ENCODE data around the gene TBCD. TPM values are rescaled to one million over a fixed set of nuclear protein-coding genes. Genes with fewer than 3 reads are reported as not detected.

The TBCD gene
- total RNA-seq, 2 experiments from 2014 or later: 87.8 to 145 TPM

DNA sequence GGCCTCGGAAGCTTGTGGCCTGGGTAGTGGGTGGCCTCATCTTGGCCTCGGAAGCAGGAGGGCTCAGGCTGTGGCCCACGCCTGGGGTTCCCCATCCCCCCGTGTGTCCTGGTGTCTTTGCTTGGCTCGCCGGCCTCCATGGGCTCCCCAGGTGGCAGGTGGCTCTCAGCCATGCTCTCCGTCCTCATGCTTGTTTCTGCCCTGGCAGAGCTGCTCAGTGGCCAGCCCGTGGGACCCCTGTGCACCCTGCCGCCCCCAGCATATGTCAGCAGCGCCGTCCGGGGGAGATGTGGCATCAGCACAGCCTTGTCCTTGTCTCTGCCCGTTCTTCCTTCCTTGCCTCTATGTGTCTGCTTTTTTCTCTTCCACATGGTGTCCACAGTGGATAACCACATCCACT lies 38.5 kb downstream of the TBCD start:
- intact Hi-C loops (cut with micrococcal nuclease; ENCODE audit: unreplicated experiment): no loop called here
- Histone ChIP-seq H3K4me1 (ENCODE audit: insufficient read depth, low read length, poor library complexity, severe bottlenecking) (peaks cover 37% of the 10 kb centered on the region), H3K27ac (ENCODE audit: low read depth, low read length, poor library complexity, severe bottlenecking) (no peak overlapping the region), H2AFZ (ENCODE audit: low read length) (no peak overlapping the region), H4K20me1 (ENCODE audit: insufficient read depth, low read length) (no peaks in the 10 kb centered on the region), H3K4me2 (ENCODE audit: low read length) (no peak overlapping the region), H3K4me3 (ENCODE audit: low read depth, low read length, poor library complexity, severe bottlenecking) (no peak overlapping the region), H3K9me2 (ENCODE audit: insufficient read depth, low read length) (no peaks in the 10 kb centered on the region), H3K36me3 (ENCODE audit: insufficient read depth, low read length) (peaks cover 55% of the 10 kb centered on the region), H3K9me3 (ENCODE audit: low read length) (no peaks in the 10 kb centered on the region), H3K79me2 (ENCODE audit: insufficient read depth, low read depth, low read length) (peaks cover 4% of the 10 kb centered on the region; the same call in 1 of the 2 replicates)
- DNase-seq (ENCODE audit: low spot score): no peak
- ChIA-PET POLR2A (interaction anchor here (0.7 kb wide), 1 partner anchor 109 kb away, joined by 3 read pairs; no protein-coding TSS in a partner anchor), CTCF (ENCODE audit: unreplicated experiment) (no interaction called here)
- no TSS peak for BruUV-seq (replicated peaks)
- TF ChIP-seq EZH2phosphoT487 (IDR thresholded peaks at IDR 0.05; ENCODE audit: borderline replicate concordance, low read depth, low read length): no peak
- TF ChIP-seq, protein P1, sequence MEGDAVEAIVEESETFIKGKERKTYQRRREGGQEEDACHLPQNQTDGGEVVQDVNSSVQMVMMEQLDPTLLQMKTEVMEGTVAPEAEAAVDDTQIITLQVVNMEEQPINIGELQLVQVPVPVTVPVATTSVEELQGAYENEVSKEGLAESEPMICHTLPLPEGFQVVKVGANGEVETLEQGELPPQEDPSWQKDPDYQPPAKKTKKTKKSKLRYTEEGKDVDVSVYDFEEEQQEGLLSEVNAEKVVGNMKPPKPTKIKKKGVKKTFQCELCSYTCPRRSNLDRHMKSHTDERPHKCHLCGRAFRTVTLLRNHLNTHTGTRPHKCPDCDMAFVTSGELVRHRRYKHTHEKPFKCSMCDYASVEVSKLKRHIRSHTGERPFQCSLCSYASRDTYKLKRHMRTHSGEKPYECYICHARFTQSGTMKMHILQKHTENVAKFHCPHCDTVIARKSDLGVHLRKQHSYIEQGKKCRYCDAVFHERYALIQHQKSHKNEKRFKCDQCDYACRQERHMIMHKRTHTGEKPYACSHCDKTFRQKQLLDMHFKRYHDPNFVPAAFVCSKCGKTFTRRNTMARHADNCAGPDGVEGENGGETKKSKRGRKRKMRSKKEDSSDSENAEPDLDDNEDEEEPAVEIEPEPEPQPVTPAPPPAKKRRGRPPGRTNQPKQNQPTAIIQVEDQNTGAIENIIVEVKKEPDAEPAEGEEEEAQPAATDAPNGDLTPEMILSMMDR (conservative IDR thresholded peaks at IDR 0.05; ENCODE audit: low read length): no peak

DNA sequence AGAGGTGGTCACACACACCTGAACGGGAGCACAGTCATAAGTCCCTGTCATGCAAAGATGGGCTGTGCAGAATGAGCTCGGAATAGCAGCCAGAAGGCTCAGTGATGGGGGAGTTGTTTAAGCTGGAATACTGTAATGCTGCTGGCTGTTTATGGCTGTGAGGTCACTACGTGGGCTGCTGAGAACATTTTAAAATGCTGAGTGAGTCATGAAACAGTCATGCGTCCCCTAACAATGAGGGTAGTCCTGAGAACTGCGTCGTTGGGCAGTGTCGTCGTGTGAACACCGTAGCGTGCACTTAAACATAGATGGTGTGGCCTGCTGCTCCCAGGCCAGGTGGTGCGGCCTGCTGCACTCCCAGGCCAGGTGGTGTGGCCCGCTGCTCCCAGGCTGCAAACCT lies 39.7 kb downstream of the TBCD start:
- Histone ChIP-seq H4K20me1 (ENCODE audit: insufficient read depth, low read length) (no peaks in the 10 kb centered on the region), H3K27ac (ENCODE audit: low read depth, low read length, poor library complexity, severe bottlenecking) (no peak overlapping the region), H3K9me3 (ENCODE audit: low read length) (no peaks in the 10 kb centered on the region), H3K4me2 (ENCODE audit: low read length) (no peak overlapping the region), H3K4me1 (ENCODE audit: insufficient read depth, low read length, poor library complexity, severe bottlenecking) (peaks cover 29% of the 10 kb centered on the region), H2AFZ (ENCODE audit: low read length) (no peak overlapping the region), H3K4me3 (ENCODE audit: low read depth, low read length, poor library complexity, severe bottlenecking) (no peak overlapping the region), H3K9me2 (ENCODE audit: insufficient read depth, low read length) (no peaks in the 10 kb centered on the region), H3K36me3 (ENCODE audit: insufficient read depth, low read length) (peaks cover 55% of the 10 kb centered on the region), H3K79me2 (ENCODE audit: insufficient read depth, low read depth, low read length) (peaks cover 4% of the 10 kb centered on the region; the same call in 1 of the 2 replicates)
- CTCF ChIA-PET (ENCODE audit: unreplicated experiment): interaction anchor here (0.6 kb wide), 1 partner anchor 128 kb away, joined by 3 read pairs; no protein-coding TSS in a partner anchor
- no peak for DNase-seq (ENCODE audit: low spot score)
- intact Hi-C loops (cut with micrococcal nuclease; ENCODE audit: unreplicated experiment): no loop called here
- BruUV-seq (replicated peaks): no TSS peak
- POLR2A ChIA-PET: no interaction called here
- TF ChIP-seq, protein P1 (conservative IDR thresholded peaks at IDR 0.05; ENCODE audit: low read length): no peak

DNA sequence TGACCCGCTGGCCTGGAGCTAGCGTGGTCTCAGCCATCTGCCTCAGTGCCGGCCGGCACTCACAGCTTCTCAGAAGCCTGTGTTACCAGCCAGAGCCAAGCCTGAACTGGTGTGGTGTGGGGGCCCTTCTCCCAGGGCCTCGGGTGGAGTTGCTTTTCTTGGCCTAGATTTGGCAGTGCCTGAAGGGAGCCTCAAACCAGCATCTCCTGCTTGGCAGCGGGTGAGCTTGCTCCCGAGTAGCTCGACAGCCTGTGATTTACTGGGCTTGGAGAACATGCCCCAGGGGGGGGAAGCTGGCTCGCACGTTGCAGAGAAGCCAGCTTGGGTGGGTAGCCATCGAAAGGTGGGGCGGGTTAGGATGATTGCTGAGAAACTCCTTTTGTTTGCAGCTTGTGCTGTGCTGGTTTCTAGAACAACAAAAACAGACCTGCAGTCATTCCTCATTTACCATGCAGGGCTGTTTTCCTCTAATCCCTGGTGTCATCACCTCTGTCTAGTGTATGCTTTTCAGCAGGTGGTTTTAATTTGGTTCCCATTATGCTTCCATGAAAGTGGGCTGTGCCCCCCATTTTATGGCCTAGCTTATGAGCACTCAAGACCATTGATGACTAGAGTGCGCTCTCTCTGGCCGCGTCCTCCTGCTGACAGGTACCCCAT lies 42.2 kb downstream of the TBCD start:
- Histone ChIP-seq H3K9me2 (ENCODE audit: insufficient read depth, low read length) (no peaks in the 10 kb centered on the region), H3K79me2 (ENCODE audit: insufficient read depth, low read depth, low read length) (no peaks in the 10 kb centered on the region), H3K4me3 (ENCODE audit: low read depth, low read length, poor library complexity, severe bottlenecking) (no peak overlapping the region), H3K9me3 (ENCODE audit: low read length) (no peaks in the 10 kb centered on the region), H2AFZ (ENCODE audit: low read length) (no peak overlapping the region), H3K4me1 (ENCODE audit: insufficient read depth, low read length, poor library complexity, severe bottlenecking) (peaks cover 4% of the 10 kb centered on the region), H4K20me1 (ENCODE audit: insufficient read depth, low read length) (no peaks in the 10 kb centered on the region), H3K4me2 (ENCODE audit: low read length) (no peak overlapping the region), H3K36me3 (ENCODE audit: insufficient read depth, low read length) (peaks cover 55% of the 10 kb centered on the region), H3K27ac (ENCODE audit: low read depth, low read length, poor library complexity, severe bottlenecking) (no peak overlapping the region)
- POLR2A ChIA-PET: interaction anchor here (0.9 kb wide), 1 partner anchor 81 kb away, joined by 4 read pairs; no protein-coding TSS in a partner anchor
- CTCF ChIA-PET (ENCODE audit: unreplicated experiment): no interaction called here
- no peak for DNase-seq (ENCODE audit: low spot score)
- TF ChIP-seq, protein P1 (conservative IDR thresholded peaks at IDR 0.05; ENCODE audit: low read length): no peak
- no peak for TF ChIP-seq EZH2phosphoT487 (IDR thresholded peaks at IDR 0.05; ENCODE audit: borderline replicate concordance, low read depth, low read length)
- intact Hi-C loops (cut with micrococcal nuclease; ENCODE audit: unreplicated experiment): no loop called here
- BruUV-seq (replicated peaks): no TSS peak

Measured in OCI-LY7 (cell line).